Esophagus muscularis mucosa (tissue), 4 donors: ENCODE data around the gene PPP4R4. TPM values are rescaled to one million over a fixed set of nuclear protein-coding genes. Genes with fewer than 3 reads are reported as not detected.

Experiments
- DNase-seq: peaks from one replicate; pipeline ENCODE4 v3.0.0-alpha.2; 2017; ENCODE audit errors: extremely low spot score
- H3K27ac ChIP-seq, 4 donors: fragments of 200-600 bp; sonication (generic); replicated peaks in 1 of 4; 1 replicate in 3 of 4; 2 replicates in 1 of 4; pipeline ENCODE4 v1.5.1; 2016 to 2019; ENCODE audit warnings: mild to moderate bottlenecking in 1 of 4
- H3K27me3 ChIP-seq, 4 donors: fragments of 200-600 bp; sonication (generic); one replicate each; pipeline versions ENCODE4 v1.5.1 to v1.6.0; 2016 to 2019
- H3K36me3 ChIP-seq, 4 donors: fragments of 200-600 bp; sonication (generic); one replicate each; pipeline ENCODE4 v1.5.1; 2016 to 2019
- H3K4me1 ChIP-seq, 4 donors: fragments of 200-600 bp; sonication (generic); one replicate each; pipeline ENCODE4 v1.5.1; 2016 to 2019
- H3K4me3 ChIP-seq, 4 donors: fragments of 200-600 bp; sonication (generic); 1 replicate in 2 of 4; 2 replicates in 2 of 4; pipeline ENCODE4 v1.5.1; 2016 to 2019; ENCODE audit warnings: mild to moderate bottlenecking in 4 of 4, moderate library complexity in 1 of 4
- H3K9me3 ChIP-seq, 4 donors: fragments of 200-600 bp; sonication (generic); 1 replicate in 3 of 4; 2 replicates in 1 of 4; pipeline ENCODE4 v1.5.1; 2016 to 2019
- EP300 ChIP-seq: sonication (generic); formaldehyde crosslinking; IDR thresholded peaks from one replicate; pipeline ENCODE4 v1.6.1; 2017; ENCODE audit warnings: antibody characterized with exemption
- POLR2A ChIP-seq: fragments of 450-650 bp; IDR thresholded peaks from one replicate; pipeline ENCODE4 v1.6.1; 2017; ENCODE audit warnings: antibody characterized with exemption, moderate library complexity, mild to moderate bottlenecking, low read depth
- POLR2AphosphoS5 ChIP-seq, 2 donors: sonication (generic); formaldehyde crosslinking; IDR thresholded peaks; one replicate each; pipeline ENCODE4 v1.6.1; 2017; ENCODE audit warnings: antibody characterized with exemption in 2 of 2
- WGBS: methylation state at CpG from one replicate; pipeline ENCODE4 v1.1.5; 2018; 5-methylcytosine and 5-hydroxymethylcytosine counted together
- intact Hi-C: fragments of 100-400 bp; cut with DNase I; formaldehyde crosslinking; loops from one replicate; pipeline ENCODE4 v1.15.1; 2023
- total RNA-seq, 4 donors: library from RNA; depleted of rRNA; stranded (reverse); fragments of >200 nt; gene quantifications; one replicate each; pipeline versions ENCODE4 v1.1.0 to v1.2.1, GENCODE V29; 2016
- TF ChIP-seq, protein P1 (sequence below), 3 experiments: fragments of 200-600 bp in 2 of 3; fragments of 450-650 bp in 1 of 3; sonication (generic) in 2 of 3; IDR thresholded peaks; one replicate each; pipeline ENCODE4 v1.5.1; 2017 to 2019; ENCODE audit warnings: antibody characterized with exemption in 3 of 3, mild to moderate bottlenecking in 2 of 3, moderate library complexity in 1 of 3

PPP4R4 gene
- total RNA-seq, 4 donors from 2014 or later: 0.19 to 0.83 (median 0.34) TPM; not detected in 1

DNA sequence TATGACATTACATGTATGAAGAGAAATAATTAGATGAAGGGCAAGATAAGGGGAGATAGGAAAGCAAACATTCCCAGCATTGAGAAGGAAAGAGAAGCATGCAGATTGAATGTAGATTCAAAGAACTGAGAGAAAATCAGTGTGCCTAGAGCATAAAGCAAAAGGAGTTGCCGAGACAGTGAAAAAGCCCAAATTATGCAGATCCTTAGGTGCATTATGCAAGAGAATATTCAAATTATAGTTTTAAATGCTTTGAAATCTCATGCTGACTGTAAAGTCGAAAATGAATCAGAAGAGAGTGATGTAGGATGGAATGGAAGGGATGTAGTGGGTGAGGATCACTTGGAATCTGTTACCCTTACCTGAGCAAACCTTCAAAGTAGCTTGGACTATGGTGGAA lies 49.9 kb downstream of the PPP4R4 start:
- Histone ChIP-seq H3K27ac (no peak overlapping the region), H3K4me1 (no peaks in the 10 kb centered on the region), H3K9me3 (peaks cover 0 to 12% (median 2%) of the 10 kb centered on the region in 4 donors), H3K27me3 (no peaks in the 10 kb centered on the region), H3K36me3 (no peaks in the 10 kb centered on the region), H3K4me3 (no peak overlapping the region)
- DNase-seq: no peak
- intact Hi-C loops: no loop called here
- 87% methylated on average over 2 of the region's 2 CpGs for WGBS
- no peak for TF ChIP-seq POLR2AphosphoS5 (IDR thresholded peaks at IDR 0.05)

DNA sequence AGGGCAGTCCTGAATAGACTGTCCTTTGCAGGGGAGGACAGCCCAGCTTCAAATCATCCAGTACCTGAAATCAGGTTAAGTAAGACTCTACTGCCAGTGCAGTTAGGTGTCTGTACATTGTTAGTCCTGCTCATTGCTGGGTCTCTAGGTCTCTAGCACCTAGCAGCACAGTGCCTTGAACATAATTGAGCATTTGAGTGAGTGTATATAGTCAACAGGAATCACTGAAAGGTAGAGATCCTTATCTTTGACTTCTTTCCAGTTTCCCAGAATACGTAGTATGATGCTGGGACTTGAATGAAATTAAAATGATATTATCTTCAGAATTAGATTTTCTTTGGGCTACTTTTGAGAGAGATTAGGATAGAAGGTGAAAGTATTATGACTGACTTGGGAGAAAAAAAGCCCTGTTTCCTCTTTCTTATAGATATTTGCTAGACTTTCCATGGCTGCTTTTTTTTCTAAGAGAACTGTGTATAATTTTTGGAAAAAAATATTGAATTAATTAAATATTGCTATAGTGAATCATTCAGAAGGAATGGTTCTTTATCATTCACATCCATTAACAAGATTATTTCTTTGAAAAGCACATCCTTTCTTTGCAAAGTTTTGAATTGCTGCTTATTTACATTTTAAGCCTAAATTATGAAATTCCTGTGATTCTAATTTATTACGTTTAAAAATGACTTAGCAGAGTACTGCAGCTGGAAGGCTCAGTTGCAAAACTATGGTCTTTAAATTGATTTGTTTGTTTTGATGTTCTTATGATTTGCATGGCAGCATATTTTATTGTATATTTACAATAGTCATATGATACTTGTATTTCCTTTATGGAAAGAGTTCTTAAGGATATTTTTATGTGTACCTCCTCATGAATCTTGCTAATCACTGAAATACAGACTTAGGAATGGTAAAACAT lies 51.6 kb downstream of the PPP4R4 start:
- H3K27me3 ChIP-seq: no peaks in the 10 kb centered on the region
- TF ChIP-seq EP300 (no peak), POLR2A (no peak), POLR2AphosphoS5 (IDR thresholded peaks at IDR 0.05) (no peak)
- TF ChIP-seq, protein P1, sequence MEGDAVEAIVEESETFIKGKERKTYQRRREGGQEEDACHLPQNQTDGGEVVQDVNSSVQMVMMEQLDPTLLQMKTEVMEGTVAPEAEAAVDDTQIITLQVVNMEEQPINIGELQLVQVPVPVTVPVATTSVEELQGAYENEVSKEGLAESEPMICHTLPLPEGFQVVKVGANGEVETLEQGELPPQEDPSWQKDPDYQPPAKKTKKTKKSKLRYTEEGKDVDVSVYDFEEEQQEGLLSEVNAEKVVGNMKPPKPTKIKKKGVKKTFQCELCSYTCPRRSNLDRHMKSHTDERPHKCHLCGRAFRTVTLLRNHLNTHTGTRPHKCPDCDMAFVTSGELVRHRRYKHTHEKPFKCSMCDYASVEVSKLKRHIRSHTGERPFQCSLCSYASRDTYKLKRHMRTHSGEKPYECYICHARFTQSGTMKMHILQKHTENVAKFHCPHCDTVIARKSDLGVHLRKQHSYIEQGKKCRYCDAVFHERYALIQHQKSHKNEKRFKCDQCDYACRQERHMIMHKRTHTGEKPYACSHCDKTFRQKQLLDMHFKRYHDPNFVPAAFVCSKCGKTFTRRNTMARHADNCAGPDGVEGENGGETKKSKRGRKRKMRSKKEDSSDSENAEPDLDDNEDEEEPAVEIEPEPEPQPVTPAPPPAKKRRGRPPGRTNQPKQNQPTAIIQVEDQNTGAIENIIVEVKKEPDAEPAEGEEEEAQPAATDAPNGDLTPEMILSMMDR (IDR thresholded peaks at IDR 0.05): no peak
- WGBS: 69% methylated on average over 2 of the region's 2 CpGs
- H3K27ac ChIP-seq: no peak overlapping the region
- no peaks in the 10 kb centered on the region for H3K36me3 ChIP-seq
- peaks cover 0 to 12% (median 2%) of the 10 kb centered on the region in 4 donors for H3K9me3 ChIP-seq
- H3K4me1 ChIP-seq: no peaks in the 10 kb centered on the region
- no peak for DNase-seq
- intact Hi-C loops: no loop called here
- no peak overlapping the region for H3K4me3 ChIP-seq

DNA sequence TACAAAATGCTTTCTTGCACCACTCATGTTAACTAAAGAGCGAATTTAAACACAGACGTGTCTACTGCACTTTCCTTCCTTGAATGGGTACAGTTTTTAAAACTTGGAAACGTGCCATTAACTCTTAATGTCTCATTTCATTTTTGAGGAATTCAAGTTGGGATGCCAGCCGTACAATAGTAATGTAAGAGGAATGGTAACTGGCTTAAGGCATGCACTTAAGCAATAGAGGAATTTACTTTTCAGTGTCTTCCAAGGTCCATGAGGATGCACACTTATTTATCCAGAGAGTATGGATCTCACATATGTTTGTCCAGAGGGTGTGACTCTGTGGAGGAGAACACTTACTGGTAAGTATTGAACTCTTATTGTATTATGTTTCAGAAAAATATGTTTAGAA lies 52.9 kb downstream of the PPP4R4 start:
- Histone ChIP-seq H3K27ac (no peak overlapping the region), H3K9me3 (peaks cover 0 to 12% (median 2%) of the 10 kb centered on the region in 4 donors), H3K4me1 (no peaks in the 10 kb centered on the region), H3K36me3 (no peaks in the 10 kb centered on the region), H3K27me3 (no peaks in the 10 kb centered on the region), H3K4me3 (no peak overlapping the region)
- TF ChIP-seq POLR2A (no peak), POLR2AphosphoS5 (IDR thresholded peaks at IDR 0.05) (no peak), EP300 (no peak)
- TF ChIP-seq, protein P1 (IDR thresholded peaks at IDR 0.05): no peak
- intact Hi-C loops: no loop called here
- WGBS: 21% methylated on average over 4 of the region's 4 CpGs
- DNase-seq: no peak

DNA sequence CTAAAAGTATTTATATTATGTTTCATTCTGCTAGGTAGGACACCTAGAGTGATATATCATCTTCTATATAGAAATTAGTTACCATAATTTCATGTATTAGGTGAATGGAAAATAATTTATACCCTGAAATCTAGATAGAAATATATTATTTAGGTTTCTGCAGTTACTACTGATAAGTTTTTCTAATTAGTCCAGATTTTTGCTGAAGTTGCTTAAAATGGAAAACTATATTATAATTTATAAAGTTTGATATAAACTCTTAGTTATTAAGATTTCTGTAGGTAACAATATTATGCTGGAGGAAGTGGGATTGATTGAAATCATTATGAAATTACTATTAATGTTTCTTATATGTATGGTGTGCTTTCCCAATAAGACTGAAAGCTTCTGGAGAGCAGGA lies 62.9 kb downstream of the PPP4R4 start:
- Histone ChIP-seq H3K27ac (no peak overlapping the region), H3K9me3 (no peaks in the 10 kb centered on the region), H3K36me3 (no peaks in the 10 kb centered on the region), H3K27me3 (no peaks in the 10 kb centered on the region), H3K4me1 (no peaks in the 10 kb centered on the region), H3K4me3 (no peak overlapping the region)
- intact Hi-C loops: no loop called here
- no peak for DNase-seq
- TF ChIP-seq POLR2A: no peak
- TF ChIP-seq, protein P1 (IDR thresholded peaks at IDR 0.05): no peak
- TF ChIP-seq EP300: no peak

DNA sequence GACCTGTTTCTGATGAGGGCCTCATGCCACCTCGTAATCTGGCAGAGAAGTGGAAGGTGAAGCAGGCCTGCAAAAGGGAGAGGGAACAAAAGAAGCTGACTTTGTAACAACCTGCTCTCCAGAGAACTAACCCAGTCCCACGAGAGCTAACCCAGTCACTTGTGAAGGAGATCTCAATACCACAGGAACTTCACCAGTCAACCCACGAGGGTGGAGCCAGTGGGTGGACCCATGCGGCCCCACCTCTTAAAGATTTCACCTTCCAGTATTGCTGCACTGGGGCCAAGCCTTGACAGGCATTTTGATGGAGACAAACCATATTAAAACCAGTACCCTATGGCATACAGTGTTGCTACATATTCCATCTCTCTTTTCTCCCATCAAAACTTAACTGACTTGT lies 63.9 kb downstream of the PPP4R4 start:
- Histone ChIP-seq H3K36me3 (no peaks in the 10 kb centered on the region), H3K4me1 (no peaks in the 10 kb centered on the region), H3K27me3 (no peaks in the 10 kb centered on the region), H3K4me3 (no peak overlapping the region), H3K27ac (no peak overlapping the region), H3K9me3 (no peaks in the 10 kb centered on the region)
- TF ChIP-seq EP300: no peak
- no peak for TF ChIP-seq POLR2A
- TF ChIP-seq POLR2AphosphoS5 (IDR thresholded peaks at IDR 0.05): no peak
- no peak for DNase-seq
- intact Hi-C loops: no loop called here
- 90% methylated on average over 4 of the region's 4 CpGs for WGBS
